ENCODE measurements around the gene PRPF39. TPM values are rescaled to one million over a fixed set of nuclear protein-coding genes. Genes with fewer than 3 reads are reported as not detected.

PRPF39 gene, protein sequence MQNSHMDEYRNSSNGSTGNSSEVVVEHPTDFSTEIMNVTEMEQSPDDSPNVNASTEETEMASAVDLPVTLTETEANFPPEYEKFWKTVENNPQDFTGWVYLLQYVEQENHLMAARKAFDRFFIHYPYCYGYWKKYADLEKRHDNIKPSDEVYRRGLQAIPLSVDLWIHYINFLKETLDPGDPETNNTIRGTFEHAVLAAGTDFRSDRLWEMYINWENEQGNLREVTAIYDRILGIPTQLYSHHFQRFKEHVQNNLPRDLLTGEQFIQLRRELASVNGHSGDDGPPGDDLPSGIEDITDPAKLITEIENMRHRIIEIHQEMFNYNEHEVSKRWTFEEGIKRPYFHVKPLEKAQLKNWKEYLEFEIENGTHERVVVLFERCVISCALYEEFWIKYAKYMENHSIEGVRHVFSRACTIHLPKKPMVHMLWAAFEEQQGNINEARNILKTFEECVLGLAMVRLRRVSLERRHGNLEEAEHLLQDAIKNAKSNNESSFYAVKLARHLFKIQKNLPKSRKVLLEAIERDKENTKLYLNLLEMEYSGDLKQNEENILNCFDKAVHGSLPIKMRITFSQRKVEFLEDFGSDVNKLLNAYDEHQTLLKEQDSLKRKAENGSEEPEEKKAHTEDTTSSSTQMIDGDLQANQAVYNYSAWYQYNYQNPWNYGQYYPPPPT
- 16.0 to 23.9 TPM (median 19.8 TPM) in 5 replicates for total RNA-seq (2022; extraction: Qiagen RNA extraction)

DNA sequence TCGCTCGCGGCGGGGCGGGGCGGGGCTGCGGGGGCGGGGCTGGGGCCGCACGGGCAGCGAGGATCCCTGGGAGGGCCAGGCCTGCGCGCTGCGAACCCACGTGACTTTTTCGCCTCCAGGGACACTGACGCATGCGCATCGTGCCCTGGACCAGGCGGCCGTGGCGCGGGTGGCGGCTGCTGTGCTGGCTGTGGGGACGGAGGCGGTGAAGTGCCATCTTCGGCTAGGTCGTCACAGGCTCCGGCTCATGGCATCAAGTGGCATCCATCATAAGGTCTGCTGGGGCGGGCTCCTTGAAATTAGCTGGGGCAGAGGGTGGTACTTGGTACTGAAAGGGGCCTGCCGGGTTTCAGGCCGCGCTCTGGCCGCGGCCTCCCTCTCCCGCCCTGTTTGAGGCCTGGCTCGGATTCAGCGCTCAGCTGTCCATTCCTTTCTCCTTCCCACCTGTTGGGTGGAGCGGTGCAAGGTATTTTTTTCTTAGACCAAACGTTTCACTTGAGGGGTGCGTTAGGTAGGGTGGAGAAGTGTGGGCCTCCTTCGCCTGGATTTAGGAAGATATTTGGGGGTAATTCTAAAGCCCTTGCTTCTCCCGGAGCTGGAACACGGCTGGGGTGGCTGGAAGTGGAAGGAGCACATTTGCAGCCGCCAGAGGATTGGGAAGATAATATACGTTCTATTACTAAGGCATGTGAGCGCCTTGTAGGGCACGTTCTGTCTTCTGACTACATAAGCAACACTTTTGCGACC, at the start of gene PRPF39:
Gene PRPF39, plus strand, starts transcription at position 141 of the 747 bp plus-strand sequence. CDS start 11,124 bp downstream, outside the sequence.

DNA sequence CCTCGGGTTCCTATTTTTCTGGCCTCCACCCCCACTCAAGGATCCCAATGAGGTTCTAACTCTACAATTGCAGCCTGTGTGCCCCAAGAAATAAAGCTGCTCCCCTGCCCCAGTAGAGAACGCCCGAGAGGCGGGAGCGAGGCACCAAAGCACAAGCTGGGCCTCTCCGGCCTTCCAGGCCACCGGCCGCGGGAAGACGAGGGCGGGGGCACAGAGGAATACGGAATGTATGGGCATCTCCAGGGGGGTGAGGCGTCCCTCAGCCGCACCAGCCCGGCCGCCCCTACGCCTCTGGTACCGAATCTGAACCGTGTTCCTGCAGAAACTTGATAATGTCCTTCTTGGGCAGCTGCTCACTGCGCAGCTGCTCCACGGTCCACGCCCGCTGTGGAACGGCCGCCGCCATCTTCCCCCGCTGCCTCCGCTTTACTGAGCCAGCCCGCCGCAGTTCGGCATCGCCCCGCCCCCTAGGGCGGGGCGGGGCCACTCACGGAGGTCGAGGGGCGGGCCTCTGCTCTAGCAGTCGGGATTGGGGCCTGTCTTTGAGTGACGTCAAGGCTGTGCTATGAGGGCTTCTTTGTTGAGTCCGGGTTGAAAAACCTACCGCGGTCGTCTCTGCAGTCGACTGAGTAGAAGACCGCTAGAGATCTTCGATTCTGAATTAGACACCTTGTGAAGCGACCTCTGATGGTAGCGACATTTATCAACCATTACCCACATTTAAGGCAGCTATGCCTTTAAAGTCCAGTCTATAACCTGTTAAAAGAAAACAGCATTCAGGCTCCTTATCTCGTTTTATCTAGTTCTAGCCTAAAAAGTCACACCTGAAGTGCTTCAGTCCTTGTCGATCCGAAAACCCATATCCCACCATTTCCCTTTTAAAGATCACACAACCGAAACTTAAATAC, 50.4 kb downstream of the PRPF39 start, which contains the start of gene FKBP3:
Gene FKBP3, minus strand, starts transcription at position 431 of the 908 bp plus-strand sequence. Its CDS starts 25 bp downstream, at position 406.

DNA sequence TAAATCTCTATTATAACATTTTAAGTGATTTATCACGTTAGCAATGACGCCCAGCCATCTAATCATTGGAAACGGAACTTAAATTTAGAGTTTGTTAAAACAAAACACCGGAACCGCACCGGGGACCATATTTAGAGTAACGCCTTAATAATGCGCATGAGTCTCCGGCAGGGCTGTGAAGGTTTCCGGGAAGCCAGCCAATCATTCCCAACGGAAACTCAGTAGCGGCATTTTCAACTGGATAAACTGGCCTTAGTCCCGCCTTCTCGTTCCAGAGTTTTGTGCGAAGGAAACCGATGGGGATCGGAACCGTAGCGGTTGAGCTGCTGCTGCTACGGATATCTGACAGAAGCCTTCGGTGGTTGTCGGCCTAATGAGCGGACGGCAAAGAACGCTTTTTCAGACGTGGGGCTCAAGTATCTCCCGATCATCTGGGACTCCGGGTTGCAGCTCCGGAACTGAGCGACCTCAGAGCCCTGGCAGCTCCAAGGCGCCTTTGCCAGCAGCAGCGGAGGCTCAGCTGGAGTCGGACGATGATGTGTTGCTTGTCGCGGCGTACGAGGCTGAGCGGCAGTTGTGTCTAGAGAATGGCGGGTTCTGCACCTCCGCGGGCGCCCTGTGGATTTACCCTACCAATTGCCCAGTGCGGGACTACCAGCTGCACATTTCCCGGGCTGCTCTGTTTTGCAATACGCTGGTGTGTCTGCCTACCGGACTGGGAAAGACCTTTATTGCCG, 51.9 kb downstream of the PRPF39 start, which contains the start of gene FANCM:
Gene FANCM, plus strand, starts transcription at position 272 of the 737 bp plus-strand sequence. Its CDS starts 102 bp downstream, at position 374.

Other genes with a start within 250 kb of the PRPF39 start
- gene KLHL28, start 122.2 kb upstream of the PRPF39 start, total RNA-seq (2022; extraction: Qiagen RNA extraction): 6.1 to 7.4 TPM (median 6.6 TPM) in 5 replicates
- gene TOGARAM1, start 121.9 kb upstream of the PRPF39 start, total RNA-seq (2022; extraction: Qiagen RNA extraction): 6.6 to 9.7 TPM (median 7.8 TPM) in 5 replicates
- 112 to 125 TPM (median 121 TPM) in 5 replicates for gene FKBP3, start 50.4 kb downstream of the PRPF39 start, total RNA-seq (2022; extraction: Qiagen RNA extraction)
- 4.8 to 7.2 TPM (median 5.3 TPM) in 5 replicates for gene FANCM, start 51.8 kb downstream of the PRPF39 start, total RNA-seq (2022; extraction: Qiagen RNA extraction)
- gene MIS18BP1, start 169.1 kb downstream of the PRPF39 start, total RNA-seq (2022; extraction: Qiagen RNA extraction): 14.9 to 30.6 TPM (median 21.6 TPM) in 5 replicates